SK-N-SH (cell line): ENCODE data around the gene BAIAP3. TPM values are rescaled to one million over a fixed set of nuclear protein-coding genes. Genes with fewer than 3 reads are reported as not detected.

Experiments
- CTCF ChIA-PET: fragments of 300-600, 350-600 bp; formaldehyde crosslinking; extraction: SDS; loops from one replicate; lab custom pipeline; 2021; lab: Yijun Ruan, JAX
- POLR2A ChIA-PET: fragments of 350-600 bp; sonication (Branson Sonifier 250); formaldehyde crosslinking; extraction: SDS; loops from one replicate; lab custom pipeline; 2020; ENCODE audit warnings: antibody characterized with exemption, inconsistent platforms; lab: Yijun Ruan, JAX
- DNase-seq: peaks from one replicate; pipeline ENCODE4 v3.0.0; 2012
- H2AFZ ChIP-seq: fragments of 200-600 bp; sonication (generic); 2 replicates; pipeline ENCODE4 v1.8.1; 2016; ENCODE audit warnings: antibody characterized with exemption, mild to moderate bottlenecking, low read depth
- H3F3A ChIP-seq: fragments of 200-600 bp; sonication (generic); replicated peaks from 2 replicates; pipeline ENCODE3; 2016; ENCODE audit warnings: antibody characterized with exemption, mild to moderate bottlenecking; ENCODE audit not compliant: insufficient read depth
- H3K27ac ChIP-seq, 2 experiments: fragments of 200-500 bp in 1 of 2; fragments of 200-600 bp in 1 of 2; sonication (Bioruptor generic) in 1 of 2; sonication (generic), shearing (Covaris generic) in 1 of 2; 2 replicates each; pipeline versions ENCODE4 v1.5.1 to v1.6.1; 2014 to 2016; ENCODE audit warnings: low read depth in 2 of 2, inconsistent platforms in 1 of 2, low read length in 1 of 2, mild to moderate bottlenecking in 1 of 2, mixed read lengths in 1 of 2
- H3K27me3 ChIP-seq: fragments of 200-600 bp; sonication (generic), shearing (Covaris generic); 2 replicates; pipeline ENCODE4 v1.6.1; 2016; ENCODE audit warnings: mixed run types; ENCODE audit not compliant: insufficient read depth
- H3K36me3 ChIP-seq, 2 experiments: fragments of 200-500 bp in 1 of 2; fragments of 200-600 bp in 1 of 2; sonication (Bioruptor generic) in 1 of 2; sonication (generic) in 1 of 2; replicated peaks in 1 of 2; 2 replicates each; pipeline versions ENCODE3 to v1.5.1; 2014 to 2016; ENCODE audit warnings: low read length in 1 of 2, mild to moderate bottlenecking in 1 of 2; ENCODE audit not compliant: insufficient read depth in 2 of 2, control insufficient read depth in 1 of 2
- H3K4me1 ChIP-seq, 2 experiments: fragments of 200-500 bp in 1 of 2; fragments of 200-600 bp in 1 of 2; sonication (Bioruptor generic) in 1 of 2; sonication (generic), shearing (Covaris generic) in 1 of 2; 2 replicates each; pipeline versions ENCODE4 v1.5.1 to v1.6.1; 2014 to 2016; ENCODE audit warnings: low read depth in 1 of 2, low read length in 1 of 2, mixed run types in 1 of 2; ENCODE audit not compliant: insufficient read depth in 2 of 2, control insufficient read depth in 1 of 2
- H3K4me2 ChIP-seq: fragments of 200-600 bp; sonication (generic), shearing (Covaris generic); 2 replicates; pipeline ENCODE4 v1.6.1; 2017; ENCODE audit warnings: mixed run types
- H3K4me3 ChIP-seq, 2 experiments: fragments of 200-500 bp in 1 of 2; fragments of 200-600 bp in 1 of 2; sonication (Bioruptor generic) in 1 of 2; sonication (generic), shearing (Covaris generic) in 1 of 2; 2 replicates each; pipeline versions ENCODE4 v1.5.1 to v1.8.1; 2014 to 2016; ENCODE audit warnings: low read depth in 2 of 2, inconsistent platforms in 1 of 2, low read length in 1 of 2, mild to moderate bottlenecking in 1 of 2, mixed read lengths in 1 of 2, moderate library complexity in 1 of 2
- H3K79me2 ChIP-seq: fragments of 200-600 bp; sonication (generic); 2 replicates; pipeline ENCODE4 v1.8.1; 2017; ENCODE audit warnings: mild to moderate bottlenecking; ENCODE audit not compliant: insufficient read depth
- H3K9ac ChIP-seq: fragments of 200-600 bp; sonication (generic); 2 replicates; pipeline ENCODE4 v1.6.1; 2017; ENCODE audit warnings: mixed run types
- H3K9me2 ChIP-seq: fragments of 200-600 bp; sonication (generic); 2 replicates; pipeline ENCODE4 v1.6.1; 2017; ENCODE audit warnings: mixed run types
- H3K9me3 ChIP-seq: fragments of 200-600 bp; sonication (generic); 2 replicates; pipeline ENCODE4 v1.6.1; 2017; ENCODE audit warnings: mixed run types, mild to moderate bottlenecking, moderate library complexity
- H4K20me1 ChIP-seq: fragments of 200-600 bp; sonication (generic); 2 replicates; pipeline ENCODE4 v1.6.1; 2017; ENCODE audit warnings: mild to moderate bottlenecking, mixed run types; ENCODE audit not compliant: insufficient read depth
- CHD2 ChIP-seq: fragments of 150-350 bp; IDR thresholded peaks from 2 replicates; pipeline ENCODE4 v1.6.1; 2018; ENCODE audit warnings: low read length; ENCODE audit not compliant: partially characterized antibody
- ELF1 ChIP-seq: IDR thresholded peaks from 2 replicates; pipeline ENCODE4 v1.4.0; 2012
- EZH2phosphoT487 ChIP-seq: fragments of 200-600 bp; sonication (generic); IDR thresholded peaks from 2 replicates; pipeline ENCODE4 v1.6.1; 2017; ENCODE audit warnings: low read depth, mixed run types, mild to moderate bottlenecking, antibody characterized with exemption, moderate library complexity, borderline replicate concordance
- FOXM1 ChIP-seq: IDR thresholded peaks from 2 replicates; pipeline ENCODE4 v1.4.0; 2012; ENCODE audit warnings: low read depth, mild to moderate bottlenecking
- GABPA ChIP-seq: IDR thresholded peaks from 2 replicates; pipeline ENCODE4 v1.4.0; 2012; ENCODE audit warnings: low read depth, mild to moderate bottlenecking
- GATA2 ChIP-seq: sonication (generic); formaldehyde crosslinking; IDR thresholded peaks from 2 replicates; pipeline ENCODE4 v1.5.0; 2020; ENCODE audit warnings: mild to moderate bottlenecking, missing genetic modification reagents
- JUND ChIP-seq: IDR thresholded peaks from 2 replicates; pipeline ENCODE4 v1.4.0; 2012
- MEF2A ChIP-seq: IDR thresholded peaks from 2 replicates; pipeline ENCODE4 v1.4.0; 2012; ENCODE audit warnings: low read depth, borderline replicate concordance
- MXI1 ChIP-seq: IDR thresholded peaks from 2 replicates; pipeline ENCODE4 v1.6.1; 2012; ENCODE audit warnings: mild to moderate bottlenecking, low read depth, low read length, improper control_type of control experiment
- NFIC ChIP-seq: IDR thresholded peaks from 2 replicates; pipeline ENCODE4 v1.4.0; 2012; ENCODE audit warnings: borderline replicate concordance
- RXRA ChIP-seq: IDR thresholded peaks from 2 replicates; pipeline ENCODE4 v1.4.0; 2012; ENCODE audit warnings: low read depth, mild to moderate bottlenecking, borderline replicate concordance
- SIN3A ChIP-seq: IDR thresholded peaks from 2 replicates; pipeline ENCODE4 v1.6.1; 2012; ENCODE audit warnings: low read depth, mild to moderate bottlenecking, low read length, moderate library complexity, borderline replicate concordance
- TAF1 ChIP-seq: IDR thresholded peaks from 2 replicates; pipeline ENCODE4 v1.6.1; 2012; ENCODE audit warnings: low read depth, mild to moderate bottlenecking, low read length, moderate library complexity, borderline replicate concordance
- TCF12 ChIP-seq: IDR thresholded peaks from 2 replicates; pipeline ENCODE4 v1.4.0; 2012
- YY1 ChIP-seq: IDR thresholded peaks from 2 replicates; pipeline ENCODE4 v1.4.0; 2012; ENCODE audit warnings: low read depth, mild to moderate bottlenecking
- WGBS: methylation state at CpG from one replicate; pipeline ENCODE4 v1.1.6; 2017; ENCODE audit warnings: low lambda C conversion rate; 5-methylcytosine and 5-hydroxymethylcytosine counted together
- polyA plus RNA-seq, 3 experiments: library from polyadenylated mRNA; depleted of rRNA; stranded (reverse); fragments of >200 nt; gene quantifications; 2 replicates each; pipeline ENCODE4 v1.2.3, GENCODE V29; 2012
- TF ChIP-seq, protein P1 (sequence below): IDR thresholded peaks from 2 replicates; pipeline ENCODE4 v1.6.1; 2012; ENCODE audit warnings: mild to moderate bottlenecking, low read depth, low read length, moderate library complexity
- TF ChIP-seq, protein P2 (sequence below): IDR thresholded peaks from 2 replicates; pipeline ENCODE4 v1.4.0; 2012; ENCODE audit warnings: low read depth
- TF ChIP-seq, protein P3 (sequence below): IDR thresholded peaks from 2 replicates; pipeline ENCODE4; 2012
- TF ChIP-seq, protein P4 (sequence below): fragments of 150-350 bp; IDR thresholded peaks from 2 replicates; pipeline ENCODE4 v1.6.1; 2017; ENCODE audit warnings: antibody characterized with exemption, low read length, low read depth, borderline replicate concordance
- TF ChIP-seq, protein P5 (sequence below): IDR thresholded peaks from 2 replicates; pipeline ENCODE4 v1.4.0; 2012; ENCODE audit warnings: low read depth, borderline replicate concordance
- TF ChIP-seq, protein P6 (sequence below): IDR thresholded peaks from 2 replicates; pipeline ENCODE4 v1.4.0; 2012; ENCODE audit warnings: low read depth, borderline replicate concordance

The BAIAP3 gene
- polyA plus RNA-seq, 1 of the 3 experiments (the other 2 are of a cell fraction), result 1.1 TPM

DNA sequence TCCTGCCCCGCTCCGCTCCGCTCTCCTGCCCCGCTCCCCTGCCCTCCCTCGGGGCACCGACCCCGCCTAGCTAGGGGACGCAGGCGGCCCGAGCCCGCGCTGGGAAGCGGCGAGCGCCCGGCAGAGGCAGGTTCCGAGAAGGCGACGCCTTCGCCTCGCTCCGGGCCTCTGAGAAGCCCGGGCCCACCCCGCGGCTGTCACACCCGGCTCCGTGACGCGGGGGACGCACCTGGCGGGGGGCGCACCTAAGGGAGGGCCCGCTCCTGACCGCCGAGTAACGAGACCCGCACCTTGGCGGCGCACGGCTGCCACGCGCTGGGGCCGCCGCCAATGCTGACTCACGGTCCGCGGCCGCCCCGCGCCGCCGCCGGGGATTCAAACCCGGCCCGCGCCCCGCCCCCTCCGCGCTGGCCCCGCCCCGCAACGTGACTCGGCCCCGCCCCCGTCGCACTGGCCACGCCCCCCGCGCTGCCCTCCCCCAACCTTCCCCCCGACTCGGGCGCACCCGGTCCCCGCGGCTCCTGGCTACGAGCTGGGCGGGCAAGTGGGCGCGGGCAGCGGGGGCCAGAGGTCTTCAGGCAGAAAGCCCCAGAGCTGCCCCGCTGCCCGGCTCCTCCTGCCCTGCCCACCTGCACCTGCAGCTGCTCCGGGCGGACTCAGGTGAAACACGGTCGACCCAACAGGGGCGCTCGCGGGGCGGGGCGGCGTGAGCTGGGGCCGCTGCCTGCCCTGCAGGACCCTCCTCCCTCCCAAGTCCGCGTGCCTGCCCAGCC is 46.0 kb downstream of the BAIAP3 start (continued):
- TF ChIP-seq, protein P1, sequence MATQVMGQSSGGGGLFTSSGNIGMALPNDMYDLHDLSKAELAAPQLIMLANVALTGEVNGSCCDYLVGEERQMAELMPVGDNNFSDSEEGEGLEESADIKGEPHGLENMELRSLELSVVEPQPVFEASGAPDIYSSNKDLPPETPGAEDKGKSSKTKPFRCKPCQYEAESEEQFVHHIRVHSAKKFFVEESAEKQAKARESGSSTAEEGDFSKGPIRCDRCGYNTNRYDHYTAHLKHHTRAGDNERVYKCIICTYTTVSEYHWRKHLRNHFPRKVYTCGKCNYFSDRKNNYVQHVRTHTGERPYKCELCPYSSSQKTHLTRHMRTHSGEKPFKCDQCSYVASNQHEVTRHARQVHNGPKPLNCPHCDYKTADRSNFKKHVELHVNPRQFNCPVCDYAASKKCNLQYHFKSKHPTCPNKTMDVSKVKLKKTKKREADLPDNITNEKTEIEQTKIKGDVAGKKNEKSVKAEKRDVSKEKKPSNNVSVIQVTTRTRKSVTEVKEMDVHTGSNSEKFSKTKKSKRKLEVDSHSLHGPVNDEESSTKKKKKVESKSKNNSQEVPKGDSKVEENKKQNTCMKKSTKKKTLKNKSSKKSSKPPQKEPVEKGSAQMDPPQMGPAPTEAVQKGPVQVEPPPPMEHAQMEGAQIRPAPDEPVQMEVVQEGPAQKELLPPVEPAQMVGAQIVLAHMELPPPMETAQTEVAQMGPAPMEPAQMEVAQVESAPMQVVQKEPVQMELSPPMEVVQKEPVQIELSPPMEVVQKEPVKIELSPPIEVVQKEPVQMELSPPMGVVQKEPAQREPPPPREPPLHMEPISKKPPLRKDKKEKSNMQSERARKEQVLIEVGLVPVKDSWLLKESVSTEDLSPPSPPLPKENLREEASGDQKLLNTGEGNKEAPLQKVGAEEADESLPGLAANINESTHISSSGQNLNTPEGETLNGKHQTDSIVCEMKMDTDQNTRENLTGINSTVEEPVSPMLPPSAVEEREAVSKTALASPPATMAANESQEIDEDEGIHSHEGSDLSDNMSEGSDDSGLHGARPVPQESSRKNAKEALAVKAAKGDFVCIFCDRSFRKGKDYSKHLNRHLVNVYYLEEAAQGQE, result no peak
- no peak for TF ChIP-seq CHD2
- TF ChIP-seq, protein P2, sequence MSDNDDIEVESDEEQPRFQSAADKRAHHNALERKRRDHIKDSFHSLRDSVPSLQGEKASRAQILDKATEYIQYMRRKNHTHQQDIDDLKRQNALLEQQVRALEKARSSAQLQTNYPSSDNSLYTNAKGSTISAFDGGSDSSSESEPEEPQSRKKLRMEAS, result peak; percentile 59; the same call in 1 of the 2 replicates
- TF ChIP-seq TAF1, result no peak; the same call in 1 of the 2 replicates
- no peak for TF ChIP-seq RXRA
- no peak for TF ChIP-seq EZH2phosphoT487
- TF ChIP-seq GATA2 (CRISPR knock-in tag), result no peak
- TF ChIP-seq ELF1, result no peak

DNA sequence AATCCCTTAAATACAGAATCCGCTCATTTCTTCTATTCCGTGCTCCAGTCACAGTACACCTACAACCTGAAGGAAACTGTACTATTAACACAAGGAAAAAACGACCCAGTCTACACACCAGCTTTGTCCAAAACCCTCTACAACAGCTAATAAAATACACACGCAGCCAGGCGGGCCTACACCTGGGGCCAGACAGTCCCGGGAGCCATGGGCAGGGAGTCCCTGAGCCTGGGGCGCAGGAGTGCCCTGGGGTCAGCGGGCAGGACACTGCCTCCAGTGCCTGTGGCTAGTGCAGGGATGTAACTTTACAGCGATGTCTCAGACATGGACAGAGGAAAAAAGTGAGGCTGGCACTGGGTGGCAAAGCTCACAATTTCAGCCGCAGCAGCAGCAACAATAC is 46.8 kb downstream of the BAIAP3 start:
- H3K9me3 ChIP-seq, result no peaks in the 10 kb centered on the region
- TF ChIP-seq, protein P3, sequence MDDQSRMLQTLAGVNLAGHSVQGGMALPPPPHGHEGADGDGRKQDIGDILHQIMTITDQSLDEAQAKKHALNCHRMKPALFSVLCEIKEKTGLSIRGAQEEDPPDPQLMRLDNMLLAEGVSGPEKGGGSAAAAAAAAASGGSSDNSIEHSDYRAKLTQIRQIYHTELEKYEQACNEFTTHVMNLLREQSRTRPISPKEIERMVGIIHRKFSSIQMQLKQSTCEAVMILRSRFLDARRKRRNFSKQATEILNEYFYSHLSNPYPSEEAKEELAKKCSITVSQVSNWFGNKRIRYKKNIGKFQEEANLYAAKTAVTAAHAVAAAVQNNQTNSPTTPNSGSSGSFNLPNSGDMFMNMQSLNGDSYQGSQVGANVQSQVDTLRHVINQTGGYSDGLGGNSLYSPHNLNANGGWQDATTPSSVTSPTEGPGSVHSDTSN, result no peak
- TF ChIP-seq YY1 (no peak), FOXM1 (no peak), JUND (no peak), SIN3A (no peak), MEF2A (no peak), GATA2 (CRISPR knock-in tag) (no peak), CHD2 (no peak), MXI1 (no peak), TAF1 (no peak), NFIC (no peak), EZH2phosphoT487 (no peak), GABPA (no peak), TCF12 (no peak)
- TF ChIP-seq, protein P4, sequence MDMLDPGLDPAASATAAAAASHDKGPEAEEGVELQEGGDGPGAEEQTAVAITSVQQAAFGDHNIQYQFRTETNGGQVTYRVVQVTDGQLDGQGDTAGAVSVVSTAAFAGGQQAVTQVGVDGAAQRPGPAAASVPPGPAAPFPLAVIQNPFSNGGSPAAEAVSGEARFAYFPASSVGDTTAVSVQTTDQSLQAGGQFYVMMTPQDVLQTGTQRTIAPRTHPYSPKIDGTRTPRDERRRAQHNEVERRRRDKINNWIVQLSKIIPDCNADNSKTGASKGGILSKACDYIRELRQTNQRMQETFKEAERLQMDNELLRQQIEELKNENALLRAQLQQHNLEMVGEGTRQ, result no peak
- TF ChIP-seq, protein P5, sequence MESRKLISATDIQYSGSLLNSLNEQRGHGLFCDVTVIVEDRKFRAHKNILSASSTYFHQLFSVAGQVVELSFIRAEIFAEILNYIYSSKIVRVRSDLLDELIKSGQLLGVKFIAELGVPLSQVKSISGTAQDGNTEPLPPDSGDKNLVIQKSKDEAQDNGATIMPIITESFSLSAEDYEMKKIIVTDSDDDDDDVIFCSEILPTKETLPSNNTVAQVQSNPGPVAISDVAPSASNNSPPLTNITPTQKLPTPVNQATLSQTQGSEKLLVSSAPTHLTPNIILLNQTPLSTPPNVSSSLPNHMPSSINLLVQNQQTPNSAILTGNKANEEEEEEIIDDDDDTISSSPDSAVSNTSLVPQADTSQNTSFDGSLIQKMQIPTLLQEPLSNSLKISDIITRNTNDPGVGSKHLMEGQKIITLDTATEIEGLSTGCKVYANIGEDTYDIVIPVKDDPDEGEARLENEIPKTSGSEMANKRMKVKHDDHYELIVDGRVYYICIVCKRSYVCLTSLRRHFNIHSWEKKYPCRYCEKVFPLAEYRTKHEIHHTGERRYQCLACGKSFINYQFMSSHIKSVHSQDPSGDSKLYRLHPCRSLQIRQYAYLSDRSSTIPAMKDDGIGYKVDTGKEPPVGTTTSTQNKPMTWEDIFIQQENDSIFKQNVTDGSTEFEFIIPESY, result no peak
- TF ChIP-seq, protein P6, sequence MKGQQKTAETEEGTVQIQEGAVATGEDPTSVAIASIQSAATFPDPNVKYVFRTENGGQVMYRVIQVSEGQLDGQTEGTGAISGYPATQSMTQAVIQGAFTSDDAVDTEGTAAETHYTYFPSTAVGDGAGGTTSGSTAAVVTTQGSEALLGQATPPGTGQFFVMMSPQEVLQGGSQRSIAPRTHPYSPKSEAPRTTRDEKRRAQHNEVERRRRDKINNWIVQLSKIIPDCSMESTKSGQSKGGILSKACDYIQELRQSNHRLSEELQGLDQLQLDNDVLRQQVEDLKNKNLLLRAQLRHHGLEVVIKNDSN, result no peak
- TF ChIP-seq, all 33 proteins: peak for 0
- H4K20me1 ChIP-seq, result no peaks in the 10 kb centered on the region
- WGBS, result 76% methylated on average over 10 of the region's 10 CpGs
- peaks cover 0 to 6% of the 10 kb centered on the region in 2 experiments for H3K36me3 ChIP-seq
- POLR2A ChIA-PET, result interaction anchor here (1.5 kb wide), 1 partner anchor 40 kb away, joined by 4 read pairs; the partner anchor contains the start of gene UQCC4
- peaks cover 9 to 12% of the 10 kb centered on the region in 2 experiments; a peak in 3 of 4 replicates for H3K4me1 ChIP-seq
- DNase-seq, result no peak
- H2AFZ ChIP-seq, result no peak overlapping the region
- H3K27me3 ChIP-seq, result no peaks in the 10 kb centered on the region
- no peak overlapping the region for H3K4me3 ChIP-seq
- no peaks in the 10 kb centered on the region for H3K9me2 ChIP-seq
- peak overlapping the region; percentile 69; the same call in 1 of the 2 replicates for H3K4me2 ChIP-seq
- CTCF ChIA-PET, result interaction anchor here (0.9 to 3.9 kb wide), 5 partner anchors 11 to 37 kb away, joined by 3 to 39 read pairs (median 3); no protein-coding TSS in a partner anchor
- H3K9ac ChIP-seq, result no peak overlapping the region
- H3K27ac ChIP-seq, result no peak overlapping the region
- H3K79me2 ChIP-seq, result peaks cover 9% of the 10 kb centered on the region; the same call in 1 of the 2 replicates
- H3F3A ChIP-seq, result peaks cover 10% of the 10 kb centered on the region
